Right ventricle myocardium inferior (tissue), 1 donor: ENCODE measurements around the gene ETF1. TPM values are rescaled to one million over a fixed set of nuclear protein-coding genes. Genes with fewer than 3 reads are reported as not detected.
"Not testable (repeated sequence)": the region's sequence is repeated elsewhere in the genome, so short reads cannot be mapped to it uniquely, and the experiment has no call there.

Source experiments
- ATAC-seq: fragments of 200-7000 bp; cut with Tn5 transposase; one replicate; pipeline ENCODE4 v1.9.1; 2020; ENCODE audit warnings: mild to moderate bottlenecking, moderate library complexity
- DNase-seq: peaks from one replicate; pipeline ENCODE4 v3.0.0; 2021; ENCODE audit errors: missing footprints
- intact Hi-C: fragments of 100-400 bp; cut with DNase I; formaldehyde crosslinking; loops from one replicate; pipeline ENCODE4 v1.11.0; 2022
- total RNA-seq: library from RNA; stranded (reverse); fragmentation: NEBNext Ultra II Directional; extraction: Animal tissue kit (Norgen Biotek cat#: 25700); gene quantifications from one replicate; pipeline ENCODE4 v1.2.1, GENCODE V29; 2021
- donor health status: DM: no; HTN: yes; CAD: no; lungs with severe emphysema.

The ETF1 gene
- total RNA-seq, 1 donor from 2014 or later, result 90.6 TPM

GRCh38 chr5:138503487-138504270, 39.4 kb downstream of the ETF1 start:
- DNase-seq (no peak), ATAC-seq (peak; percentile 73)
- intact Hi-C loops, result loop anchor here (1.0 to 2.0 kb wide), 3 partner anchors 39 to 53 kb away; partner anchors contain the start of gene ETF1

- DNase-seq (no peak), ATAC-seq (no peak)
- intact Hi-C loops, result no loop called here
These were observed 40.5 kb downstream of the ETF1 start for GRCh38 chr5:138502521-138502920.

- ATAC-seq, result no peak
- DNase-seq, result no peak
- intact Hi-C loops, result no loop called here
These were observed 40.9 kb downstream of the ETF1 start for GRCh38 chr5:138502121-138502520.

GRCh38 chr5:138498376-138498775, 44.7 kb downstream of the ETF1 start:
- no peak for ATAC-seq
- intact Hi-C loops, result no loop called here
- DNase-seq, result no peak

GRCh38 chr5:138495351-138495750, 47.7 kb downstream of the ETF1 start:
- ATAC-seq, result no peak
- intact Hi-C loops, result no loop called here
- DNase-seq, result no peak

- intact Hi-C loops, result loop anchor here (1.0 kb wide), 1 partner anchor 27 kb away; the partner anchor contains the start of gene EGR1
These were observed 50.4 kb downstream of the ETF1 start for GRCh38 chr5:138492560-138493045.

GRCh38 chr5:138491669-138492559, 51.1 kb downstream of the ETF1 start:
- ATAC-seq (peak; percentile 99), DNase-seq (peak; percentile 96)
- intact Hi-C loops, result loop anchor here (1.0 kb wide), 1 partner anchor 27 kb away; the partner anchor contains the start of gene EGR1

More at GRCh38 chr5:138492560-138493045, 50.4 kb downstream of the ETF1 start:
- ATAC-seq (no peak), DNase-seq (no peak)

GRCh38 chr5:138491284-138491648, 51.8 kb downstream of the ETF1 start:
- intact Hi-C loops, result no loop called here
- no peak for ATAC-seq
- no peak for DNase-seq

- intact Hi-C loops, result no loop called here
- no peak for ATAC-seq
- no peak for DNase-seq
These were observed 52.3 kb downstream of the ETF1 start for GRCh38 chr5:138490648-138491283.

GRCh38 chr5:138489683-138490061, 53.4 kb downstream of the ETF1 start:
- ATAC-seq, result no peak
- no peak for DNase-seq
- intact Hi-C loops, result no loop called here

GRCh38 chr5:138488481-138488945, 54.5 kb downstream of the ETF1 start:
- ATAC-seq, result no peak
- intact Hi-C loops, result no loop called here
- no peak for DNase-seq

- no peak for DNase-seq
- ATAC-seq, result no peak
- intact Hi-C loops, result no loop called here
These were observed 60.4 kb downstream of the ETF1 start for GRCh38 chr5:138482638-138483037.

- no peak for DNase-seq
- intact Hi-C loops, result no loop called here
- no peak for ATAC-seq
These were observed 66.1 kb downstream of the ETF1 start for GRCh38 chr5:138476918-138477317.

- intact Hi-C loops, ATAC-seq, DNase-seq: not testable (repeated sequence)
These were observed 69.9 kb downstream of the ETF1 start for GRCh38 chr5:138473151-138473550.

- intact Hi-C loops, result no loop called here
- DNase-seq, result no peak
- ATAC-seq, result no peak
These were observed 70.7 kb downstream of the ETF1 start for GRCh38 chr5:138472353-138472752.

- DNase-seq (no peak), ATAC-seq (no peak)
- intact Hi-C loops, result no loop called here
These were observed 72.0 kb downstream of the ETF1 start for GRCh38 chr5:138471052-138471361.

GRCh38 chr5:138470322-138471051, 72.5 kb downstream of the ETF1 start:
- intact Hi-C loops, result no loop called here
- DNase-seq, result no peak
- ATAC-seq, result no peak

GRCh38 chr5:138469540-138470321, 73.3 kb downstream of the ETF1 start:
- DNase-seq, result no peak
- intact Hi-C loops, result no loop called here
- no peak for ATAC-seq
